ENCODE results near the gene TCF4. TPM values are rescaled to one million over a fixed set of nuclear protein-coding genes. Genes with fewer than 3 reads are reported as not detected.

The TCF4 gene
- total and polyA plus RNA-seq, 2 of the 13 experiments (the other 11 are each of a cell fraction or from before 2014, with no cell fraction given) = not detected

GRCh38 chr18:55252053-55252675, 335.8 kb downstream of the TCF4 start:
- H4K20me1 ChIP-seq (ENCODE audit: insufficient read depth, low read length) = no peaks in the 10 kb centered on the region
- in situ Hi-C loops (cut with HindIII; ENCODE audit: extremely low pct_ligation_motif_present, low pct_unique_long_range_greater_than_20kb) (no loop called here), intact Hi-C loops (cut with micrococcal nuclease; ENCODE audit: unreplicated experiment) (no loop called here)
- ChIA-PET CTCF (ENCODE audit: low intra/inter-chr PET ratio, low total read pairs) (no interaction called here), POLR2A (no interaction called here)
- FAIRE-seq (no peak), ATAC-seq (no peak), DNase-seq (ENCODE audit: low spot score) (no peak)
- TF ChIP-seq HMG20B (CRISPR knock-in tag; conservative IDR thresholded peaks at IDR 0.05) = no peak
- TF ChIP-seq CBX1 (IDR thresholded peaks at IDR 0.05; ENCODE audit: low read depth) = no peak
- TF ChIP-seq ARHGAP35 (CRISPR knock-in tag; IDR thresholded peaks at IDR 0.05; ENCODE audit: borderline replicate concordance) = no peak
- no peak for TF ChIP-seq REL (CRISPR knock-in tag; conservative IDR thresholded peaks at IDR 0.05)
- H3K27me3 ChIP-seq (ENCODE audit: control insufficient read depth in 1 of 2, insufficient read depth in 2 of 2, low read length in 2 of 2) = peaks cover 0 to 2% of the 10 kb centered on the region in 2 experiments; a peak in 1 of 5 replicates
- no TSS peak for BruUV-seq (replicated peaks)
- 4% methylated on average over 7 of the region's 7 CpGs for WGBS (ENCODE audit: low lambda C conversion rate)
- H3K4me1 ChIP-seq (ENCODE audit: insufficient read depth, low read length) = no peaks in the 10 kb centered on the region
- no peaks in the 10 kb centered on the region for H3K9me3 ChIP-seq (ENCODE audit: low read length)
- no peak overlapping the region for H3K4me3 ChIP-seq (replicated peaks in 1 of 3; ENCODE audit: insufficient read depth in 1 of 3, low read depth in 2 of 3, low read length in 3 of 3)
- H3K79me2 ChIP-seq (ENCODE audit: insufficient read depth, low read length) = no peaks in the 10 kb centered on the region
- H3K36me3 ChIP-seq (replicated peaks in 1 of 2; ENCODE audit: control insufficient read depth in 1 of 2, insufficient read depth in 2 of 2, low read length in 2 of 2) = no peaks in the 10 kb centered on the region
- no peak overlapping the region for H3K27ac ChIP-seq (ENCODE audit: extremely low read length, insufficient read depth, low read length)
- H2AFZ ChIP-seq (ENCODE audit: low read length) = no peak overlapping the region
- no peak overlapping the region for H3K9ac ChIP-seq (ENCODE audit: insufficient read depth, low read depth, low read length)
- no peak overlapping the region for H3K4me2 ChIP-seq (ENCODE audit: low read depth, low read length)

GRCh38 chr18:55251254-55251971, 336.6 kb downstream of the TCF4 start:
- no peak overlapping the region for H3K9ac ChIP-seq (ENCODE audit: insufficient read depth, low read depth, low read length)
- no peak overlapping the region for H2AFZ ChIP-seq (ENCODE audit: low read length)
- intact Hi-C loops (cut with micrococcal nuclease; ENCODE audit: unreplicated experiment) = no loop called here
- H3K79me2 ChIP-seq (ENCODE audit: insufficient read depth, low read length) = no peaks in the 10 kb centered on the region
- DNase-seq (ENCODE audit: low spot score) (no peak), ATAC-seq (no peak), FAIRE-seq (no peak)
- no peaks in the 10 kb centered on the region for H3K4me1 ChIP-seq (ENCODE audit: insufficient read depth, low read length)
- no peak overlapping the region for H3K4me2 ChIP-seq (ENCODE audit: low read depth, low read length)
- no peaks in the 10 kb centered on the region for H3K36me3 ChIP-seq (replicated peaks in 1 of 2; ENCODE audit: control insufficient read depth in 1 of 2, insufficient read depth in 2 of 2, low read length in 2 of 2)
- WGBS (ENCODE audit: low lambda C conversion rate) = 26% methylated on average over 13 of the region's 13 CpGs
- H3K9me3 ChIP-seq (ENCODE audit: low read length) = no peaks in the 10 kb centered on the region
- CTCF ChIA-PET (ENCODE audit: low intra/inter-chr PET ratio, low total read pairs) = no interaction called here
- in situ Hi-C loops (cut with HindIII; ENCODE audit: extremely low pct_ligation_motif_present, low pct_unique_long_range_greater_than_20kb) = no loop called here
- BruUV-seq (replicated peaks) = no TSS peak
- peaks cover 0 to 2% of the 10 kb centered on the region in 2 experiments; a peak in 1 of 5 replicates for H3K27me3 ChIP-seq (ENCODE audit: control insufficient read depth in 1 of 2, insufficient read depth in 2 of 2, low read length in 2 of 2)
- H3K4me3 ChIP-seq (replicated peaks in 1 of 3; ENCODE audit: insufficient read depth in 1 of 3, low read depth in 2 of 3, low read length in 3 of 3) = no peak overlapping the region
- H4K20me1 ChIP-seq (ENCODE audit: insufficient read depth, low read length) = no peaks in the 10 kb centered on the region
- POLR2A ChIA-PET = no interaction called here
- TF ChIP-seq ZUFSP (CRISPR knock-in tag; IDR thresholded peaks at IDR 0.05; ENCODE audit: borderline replicate concordance) = no peak
- TF ChIP-seq ZFYVE20 (CRISPR knock-in tag; IDR thresholded peaks at IDR 0.05; ENCODE audit: borderline replicate concordance, low read depth) = no peak
- no peak for TF ChIP-seq GATAD1 (CRISPR knock-in tag; IDR thresholded peaks at IDR 0.05)
- no peak for TF ChIP-seq ZBTB21 (CRISPR knock-in tag; IDR thresholded peaks at IDR 0.05)
- TF ChIP-seq ZNF263 (CRISPR knock-in tag; IDR thresholded peaks at IDR 0.05) = no peak
- TF ChIP-seq ZFX (CRISPR knock-in tag; IDR thresholded peaks at IDR 0.05; ENCODE audit: low read depth) = no peak
- no peak for TF ChIP-seq MXD4 (CRISPR knock-in tag; IDR thresholded peaks at IDR 0.05)
- no peak overlapping the region for H3K27ac ChIP-seq (ENCODE audit: extremely low read length, insufficient read depth, low read length)

All from HepG2 (cell line).